ENCODE measurements around the gene ZNF613. TPM values are rescaled to one million over a fixed set of nuclear protein-coding genes. Genes with fewer than 3 reads are reported as not detected.

ZNF613 gene
- total RNA-seq, 2 donors from 2014 or later, result 4.3 to 5.5 TPM

DNA sequence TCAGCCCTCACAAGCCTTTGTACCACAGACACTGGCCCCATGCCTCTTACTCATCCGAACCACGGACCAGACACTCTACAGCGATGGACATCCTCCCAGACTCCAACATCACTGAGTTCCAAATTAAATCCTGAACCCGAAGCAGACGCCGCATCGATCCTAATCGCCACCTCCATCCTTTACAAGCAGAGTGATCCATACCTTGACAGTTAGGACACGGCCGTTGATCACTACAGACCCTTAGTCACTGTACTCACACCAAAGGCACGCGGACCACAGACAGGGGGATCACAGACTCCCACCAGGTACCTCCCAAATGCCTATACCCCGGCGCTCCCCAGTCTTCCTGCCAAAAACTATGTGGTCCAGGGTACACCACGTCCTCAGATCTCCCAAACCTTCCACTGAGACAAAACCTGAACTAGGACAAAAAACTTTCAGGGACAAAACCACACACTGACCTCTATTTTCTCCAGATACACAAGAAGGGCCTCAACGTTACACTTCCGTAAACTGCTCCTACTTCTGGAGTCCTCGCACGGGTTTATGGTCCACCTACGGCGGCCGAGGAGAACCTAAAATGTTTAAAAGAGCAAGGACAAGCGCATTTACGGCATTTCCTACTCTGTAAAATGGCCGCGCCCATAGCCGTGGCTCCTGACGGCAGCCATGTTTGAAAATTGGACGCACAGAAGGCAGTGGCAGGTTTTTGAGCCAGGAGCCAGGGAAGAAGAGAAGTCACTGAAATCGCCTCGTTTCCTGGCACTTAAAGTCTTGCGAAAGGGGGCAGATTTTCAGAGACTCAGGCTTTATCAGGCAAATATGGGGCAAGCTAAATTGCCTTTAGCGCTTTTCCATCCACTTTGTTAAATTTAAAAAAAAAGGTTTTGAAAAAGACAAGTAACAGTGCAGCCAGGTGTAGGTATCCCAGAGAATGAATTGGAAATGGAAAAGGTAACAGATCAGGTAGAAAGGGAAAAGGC, 59.3 kb downstream of the ZNF613 start, which contains the start of gene ZNF350:
Gene ZNF350, minus strand, starts transcription at position 532 of the 983 bp plus-strand sequence. CDS start 12,480 bp downstream, outside the sequence.
- DNase-seq, result peak; percentile 94
- intact Hi-C loops (cut with DNase I), result no loop called here
- ATAC-seq, result peak; percentile 100

GRCh38 chr19:51993422-51993821, 66.2 kb downstream of the ZNF613 start:
- intact Hi-C loops (cut with DNase I), result no loop called here
- no peak for DNase-seq
- ATAC-seq, result no peak

DNA sequence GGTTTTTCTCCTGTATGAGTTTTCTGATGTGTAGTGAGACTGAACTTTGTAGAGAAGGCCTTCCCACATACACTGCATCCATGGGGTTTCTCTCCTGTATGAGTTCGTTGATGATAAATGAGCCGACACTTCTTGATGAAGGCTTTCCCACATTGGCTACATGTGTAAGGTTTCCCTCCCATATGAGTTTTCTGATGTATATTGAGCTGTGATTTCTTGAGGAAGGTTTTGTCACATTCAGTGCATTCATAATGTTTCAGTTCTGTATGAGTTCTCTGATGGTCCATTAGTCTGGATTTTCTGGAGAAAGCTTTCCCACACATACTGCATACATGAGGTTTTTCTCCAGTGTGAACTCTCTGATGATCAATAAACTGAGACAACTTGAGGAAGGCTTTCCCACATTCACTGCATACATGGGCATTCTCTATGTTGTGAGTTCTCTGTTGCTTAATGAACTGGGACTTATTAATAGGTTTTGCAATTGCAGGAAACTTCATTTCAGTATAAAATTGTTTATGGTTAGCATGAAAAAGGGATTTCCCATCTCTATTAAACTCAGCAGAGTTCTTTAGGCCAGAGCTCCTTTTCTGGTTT, 66.9 kb downstream of the ZNF613 start:
- DNase-seq (no peak), ATAC-seq (no peak)
- intact Hi-C loops (cut with DNase I), result no loop called here

Other genes starting within 250 kb of the ZNF613 start
- gene SPACA6, start 234.1 kb upstream of the ZNF613 start, total RNA-seq, result 10 to 100 TPM; 11.7 to 17.1 TPM
- 1 to 10 TPM; 7.2 to 8.7 TPM for gene HAS1, start 203.5 kb upstream of the ZNF613 start, total RNA-seq
- 10 to 100 TPM; 12.9 to 14.5 TPM for gene FPR1, start 175.6 kb upstream of the ZNF613 start, total RNA-seq
- 1 to 10 TPM; 1.1 to 2.4 TPM for gene FPR2, start 166.3 kb upstream of the ZNF613 start, total RNA-seq
- 10 to 100 TPM; 11.0 TPM for gene FPR3, start 132.3 kb upstream of the ZNF613 start, total RNA-seq
- gene ZNF577, start 39.5 kb upstream of the ZNF613 start, total RNA-seq, result 1 to 10 TPM; 7.3 to 9.3 TPM
- 10 to 100 TPM in 1 of 2 donors, 1 to 10 TPM in 1; 8.0 to 10.8 TPM for gene ZNF649, start 22.5 kb upstream of the ZNF613 start, total RNA-seq
- 1 to 10 TPM; 7.2 to 7.5 TPM for gene ZNF350, start 59.4 kb downstream of the ZNF613 start, total RNA-seq
- 10 to 100 TPM in 1 of 2 donors, 1 to 10 TPM in 1; 9.8 to 10.0 TPM for gene ZNF615, start 80.7 kb downstream of the ZNF613 start, total RNA-seq
- gene ZNF614, start 100.9 kb downstream of the ZNF613 start, total RNA-seq, result 1 to 10 TPM; 6.8 to 9.4 TPM
- gene ZNF432, start 121.4 kb downstream of the ZNF613 start, total RNA-seq, result 10 to 100 TPM in 1 of 2 donors, 1 to 10 TPM in 1; 8.5 to 10.7 TPM
- 10 to 100 TPM; 10.4 to 12.1 TPM for gene ZNF841, start 168.3 kb downstream of the ZNF613 start, total RNA-seq
- gene ZNF616, start 212.5 kb downstream of the ZNF613 start, total RNA-seq, result 1 to 10 TPM; 5.4 to 7.8 TPM
- 10 to 100 TPM in 1 of 2 donors, 1 to 10 TPM in 1; 8.9 to 10.5 TPM for gene ZNF836, start 244.1 kb downstream of the ZNF613 start, total RNA-seq

Data from left cardiac atrium (tissue), 4 donors.